Activated T-helper 2 cell treated with anti-CD3 and anti-CD28 coated beads, Interferon-gamma antibody, Interleukin-2, Interleukin-4, amounts not matched to agents 10 μg/mL and 5 μg/mL and 100 μg/mL, durations not matched to agents 14 hours and 24 hours and 36 hours (primary cell): Measurements from ENCODE around the gene COL18A1. TPM values are rescaled to one million over a fixed set of nuclear protein-coding genes. Genes with fewer than 3 reads are reported as not detected.

Experiments
- DNase-seq: peaks from one replicate; pipeline ENCODE4 v3.0.0; 2021; ENCODE audit warnings: low spot score
- H3K27ac Mint-ChIP-seq: one replicate; pipeline ENCODE4 v1.8.0; 2021; ENCODE audit warnings: mixed read lengths
- H3K27me3 Mint-ChIP-seq: one replicate; pipeline ENCODE4 v1.8.0; 2021; ENCODE audit warnings: low read depth, mixed read lengths
- H3K36me3 Mint-ChIP-seq: one replicate; pipeline ENCODE4 v1.8.0; 2021; ENCODE audit warnings: low read depth, mixed read lengths
- H3K4me1 Mint-ChIP-seq: one replicate; pipeline ENCODE4 v1.8.0; 2021; ENCODE audit warnings: low read depth, mixed read lengths
- H3K4me3 Mint-ChIP-seq: one replicate; pipeline ENCODE4 v1.8.0; 2021; ENCODE audit warnings: low read depth, mild to moderate bottlenecking, moderate library complexity, mixed read lengths
- H3K9me3 Mint-ChIP-seq: one replicate; pipeline ENCODE4 v1.8.0; 2021; ENCODE audit warnings: mixed read lengths
- intact Hi-C: fragments of 100-400 bp; cut with micrococcal nuclease; formaldehyde crosslinking; loops from one replicate; pipeline ENCODE4 v1.15.1; 2023
- total RNA-seq: library from RNA; stranded (reverse); gene quantifications from 2 replicates; pipeline ENCODE4 v1.2.3, GENCODE V29; 2022

Gene COL18A1
- total RNA-seq, 1 donor from 2014 or later, result 3.4 TPM

DNA sequence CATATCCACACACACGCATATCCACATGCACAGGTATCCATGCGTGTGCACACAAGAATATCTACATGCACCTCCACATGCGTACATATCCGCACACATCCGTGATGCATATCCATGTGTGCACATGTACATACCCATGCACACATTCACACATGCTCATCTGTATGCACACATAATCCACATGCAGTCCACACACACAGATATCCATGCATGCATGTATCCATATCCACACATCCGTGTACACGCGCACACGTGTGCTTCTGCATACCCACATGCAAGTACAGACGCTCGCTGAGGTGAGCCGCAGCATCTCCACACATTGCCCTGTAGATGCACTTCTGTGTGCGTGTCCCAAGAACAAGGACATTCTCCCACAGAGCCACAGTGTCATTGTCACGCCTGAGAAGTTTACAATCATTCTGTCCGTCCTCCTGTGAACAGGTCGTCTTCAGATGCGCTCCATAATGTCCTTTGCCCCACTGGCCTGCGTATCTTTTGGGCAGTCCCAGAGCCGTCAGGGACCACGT is 43.4 kb downstream of the COL18A1 start:
- no peaks in the 10 kb centered on the region for H3K36me3 Mint-ChIP-seq
- no peak overlapping the region for H3K4me3 Mint-ChIP-seq
- H3K4me1 Mint-ChIP-seq, result peaks cover 3% of the 10 kb centered on the region
- no peak for DNase-seq
- intact Hi-C loops, result no loop called here
- no peak overlapping the region for H3K27ac Mint-ChIP-seq
- peaks cover 7% of the 10 kb centered on the region for H3K9me3 Mint-ChIP-seq
- peaks cover 6% of the 10 kb centered on the region for H3K27me3 Mint-ChIP-seq

DNA sequence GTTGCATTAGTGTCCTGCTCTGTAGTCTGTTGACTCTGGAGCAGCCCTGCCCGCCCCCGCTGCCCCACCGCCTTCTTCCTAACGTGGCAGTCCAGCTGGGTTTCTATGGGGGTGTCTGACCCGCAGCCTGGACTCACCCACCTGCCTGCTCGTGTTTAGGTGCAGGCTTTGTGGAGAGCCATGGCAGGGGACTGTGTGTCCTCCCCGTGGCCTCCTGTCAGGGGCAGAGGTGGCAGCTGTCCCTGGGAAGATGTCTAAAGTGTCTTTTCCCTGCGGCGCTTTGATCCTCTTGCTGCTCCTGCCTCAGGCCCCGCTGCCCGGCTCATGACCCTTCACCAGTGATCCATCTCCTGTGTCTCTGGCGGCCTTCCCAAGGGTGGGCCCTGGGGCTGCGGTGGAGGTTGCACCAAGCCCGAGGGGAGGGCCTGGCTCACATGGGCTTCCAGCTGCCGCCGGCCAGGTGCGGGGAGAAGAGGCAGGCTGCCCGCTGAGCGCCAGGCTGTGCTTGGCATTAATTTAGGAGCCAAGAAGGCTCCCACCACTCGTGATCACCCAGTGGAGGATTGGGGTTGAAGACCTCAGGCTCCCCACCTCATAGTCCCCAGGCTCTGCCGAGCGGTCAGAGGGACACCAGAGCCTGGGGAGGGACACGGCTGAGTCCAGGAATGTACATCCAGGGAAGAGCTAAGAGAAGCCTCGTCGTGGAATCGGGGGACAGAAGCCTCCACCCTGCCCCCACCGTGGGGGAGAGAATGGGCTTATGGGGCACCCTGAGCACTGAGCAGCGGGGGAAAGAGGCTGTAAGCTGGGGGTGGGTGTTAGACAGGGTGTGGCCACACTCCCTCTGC is 44.1 kb downstream of the COL18A1 start:
- Mint-ChIP-seq H3K27ac (no peak overlapping the region), H3K36me3 (no peaks in the 10 kb centered on the region), H3K4me1 (peaks cover 3% of the 10 kb centered on the region), H3K9me3 (peaks cover 7% of the 10 kb centered on the region), H3K27me3 (peaks cover 6% of the 10 kb centered on the region), H3K4me3 (no peak overlapping the region)
- intact Hi-C loops, result no loop called here
- DNase-seq, result no peak

DNA sequence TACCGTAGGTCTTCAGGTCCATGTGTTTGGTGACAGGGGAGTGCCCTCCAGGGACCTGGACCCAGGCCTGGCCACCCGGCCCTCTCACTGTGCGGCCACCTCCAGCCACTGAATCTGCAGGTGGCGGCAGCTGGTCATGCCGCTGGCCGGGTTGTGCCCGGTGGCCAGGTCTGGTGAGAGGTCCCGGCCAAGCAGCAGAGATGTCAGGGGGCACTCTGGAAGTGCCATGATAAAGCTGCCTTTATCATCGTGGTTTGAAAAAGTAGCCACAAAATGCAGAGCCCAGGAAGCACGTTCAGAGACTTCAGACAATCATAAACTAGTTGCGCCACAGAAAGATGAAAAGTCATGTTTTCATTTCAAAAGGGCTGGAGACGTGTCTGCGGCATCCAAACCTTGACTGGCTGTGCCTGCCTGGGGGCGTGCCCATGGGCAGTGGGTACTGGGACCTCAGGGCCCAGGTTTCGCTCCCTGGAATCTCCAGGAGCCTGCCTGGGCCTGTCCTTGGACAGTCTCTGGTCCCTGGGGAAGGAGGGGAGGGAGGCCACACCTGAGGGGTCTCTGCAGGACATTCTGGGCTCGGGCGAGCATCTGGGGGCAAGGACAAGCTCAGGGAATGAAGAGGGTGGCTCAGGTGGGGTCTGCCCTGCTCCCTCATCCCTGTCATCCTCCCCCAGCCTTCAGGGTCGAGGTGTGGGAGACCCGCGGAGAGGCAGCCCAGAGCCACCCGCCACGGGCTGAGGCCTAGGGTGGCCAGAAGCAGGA is 44.9 kb downstream of the COL18A1 start:
- Mint-ChIP-seq H3K9me3 (peaks cover 7% of the 10 kb centered on the region), H3K36me3 (no peaks in the 10 kb centered on the region), H3K4me1 (peaks cover 3% of the 10 kb centered on the region), H3K27ac (no peak overlapping the region), H3K4me3 (no peak overlapping the region), H3K27me3 (peaks cover 6% of the 10 kb centered on the region)
- intact Hi-C loops, result no loop called here
- DNase-seq, result no peak

DNA sequence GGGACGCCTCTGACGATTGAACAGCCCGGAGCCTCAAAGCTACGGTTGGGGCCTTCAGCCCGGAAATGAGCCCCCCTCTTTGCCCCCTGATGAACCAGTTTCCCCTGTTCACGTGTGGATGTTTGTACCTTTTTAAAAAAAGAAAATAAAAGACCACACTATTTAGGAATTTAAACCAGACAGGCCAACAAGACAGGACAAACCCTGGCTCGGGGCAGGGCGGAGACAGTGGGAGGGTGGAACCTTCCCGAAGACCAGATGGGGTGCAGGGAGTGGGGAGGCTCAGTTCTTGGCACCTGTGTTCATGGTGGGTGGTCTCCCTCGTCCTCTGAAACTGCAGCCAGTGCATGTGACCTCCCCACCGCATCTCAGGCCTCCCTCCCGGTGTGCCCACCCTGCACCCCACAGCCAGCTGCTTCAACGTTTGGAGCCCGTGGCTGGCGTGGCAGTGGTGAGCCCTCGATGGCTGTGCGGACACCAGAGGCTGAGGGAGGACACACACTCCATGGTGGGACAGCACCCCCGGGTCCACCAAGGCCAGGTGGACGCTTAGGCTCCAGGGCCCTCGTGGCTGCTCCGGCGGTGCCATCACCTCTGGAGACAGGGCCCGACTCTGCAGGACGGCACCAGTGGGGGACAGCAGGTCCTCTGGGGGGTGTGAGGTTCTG is 45.6 kb downstream of the COL18A1 start:
- Mint-ChIP-seq H3K27me3 (peaks cover 4% of the 10 kb centered on the region), H3K36me3 (no peaks in the 10 kb centered on the region), H3K9me3 (peaks cover 7% of the 10 kb centered on the region), H3K27ac (no peak overlapping the region), H3K4me3 (no peak overlapping the region), H3K4me1 (peaks cover 1% of the 10 kb centered on the region)
- no peak for DNase-seq
- intact Hi-C loops, result no loop called here

DNA sequence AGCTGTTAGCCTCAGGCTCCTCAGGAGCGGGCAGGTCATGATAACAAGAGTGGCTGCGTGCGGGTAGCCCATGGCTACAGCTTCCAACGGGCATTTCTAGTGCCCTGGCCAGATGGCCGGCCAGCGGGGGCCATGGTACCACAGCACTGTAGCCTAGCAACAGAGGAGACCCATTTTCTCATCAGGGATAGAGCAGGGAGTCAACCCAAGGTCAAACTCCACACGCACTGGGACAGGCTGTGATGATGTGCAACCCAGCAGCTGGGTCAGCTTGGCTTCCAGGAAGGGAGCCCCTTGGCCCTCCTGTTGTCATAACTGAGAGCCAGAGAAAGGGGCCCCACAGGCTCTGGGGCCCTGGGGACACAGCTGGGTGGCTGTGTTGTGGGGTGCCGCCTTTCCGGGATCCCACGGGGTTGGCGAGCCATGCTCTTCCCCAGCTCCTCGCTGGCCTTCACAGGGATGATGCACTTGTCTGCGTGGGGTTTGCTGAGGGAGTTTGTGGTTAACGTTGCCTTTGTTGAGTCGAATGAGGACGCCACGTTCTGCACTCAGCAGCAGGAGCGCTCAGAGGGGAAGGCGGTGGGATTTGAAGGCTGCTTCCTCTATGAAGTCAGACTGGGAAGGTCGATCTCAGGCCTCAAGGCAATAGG is 46.3 kb downstream of the COL18A1 start:
- Mint-ChIP-seq H3K27ac (no peak overlapping the region), H3K36me3 (no peaks in the 10 kb centered on the region), H3K4me3 (no peak overlapping the region), H3K4me1 (no peaks in the 10 kb centered on the region), H3K9me3 (peaks cover 7% of the 10 kb centered on the region), H3K27me3 (peaks cover 2% of the 10 kb centered on the region)
- DNase-seq, result no peak
- intact Hi-C loops, result no loop called here

DNA sequence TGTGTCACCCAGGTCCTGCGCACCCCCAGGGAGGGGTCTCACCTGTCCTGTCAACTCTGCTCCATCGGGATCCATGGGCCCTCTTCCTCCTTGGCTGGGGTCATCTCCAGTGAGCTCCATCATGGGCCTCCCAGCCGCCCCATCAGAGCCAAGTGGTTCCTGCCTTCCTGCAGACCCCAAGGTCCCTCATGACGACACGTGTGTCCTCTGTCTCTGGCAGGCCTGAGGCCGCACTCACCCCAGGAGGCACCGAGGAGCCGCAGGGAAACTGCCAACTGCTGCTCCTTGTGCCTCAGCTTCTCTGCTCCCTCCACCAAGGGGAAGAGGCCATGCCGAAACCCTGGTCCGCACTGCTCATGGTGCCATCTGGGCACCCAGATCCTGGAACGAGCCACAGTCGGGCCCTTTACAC is 46.8 kb downstream of the COL18A1 start:
- Mint-ChIP-seq H3K4me3 (no peak overlapping the region), H3K27ac (no peak overlapping the region), H3K9me3 (peaks cover 7% of the 10 kb centered on the region), H3K27me3 (peaks cover 2% of the 10 kb centered on the region), H3K4me1 (no peaks in the 10 kb centered on the region), H3K36me3 (no peaks in the 10 kb centered on the region)
- intact Hi-C loops, result no loop called here
- no peak for DNase-seq

DNA sequence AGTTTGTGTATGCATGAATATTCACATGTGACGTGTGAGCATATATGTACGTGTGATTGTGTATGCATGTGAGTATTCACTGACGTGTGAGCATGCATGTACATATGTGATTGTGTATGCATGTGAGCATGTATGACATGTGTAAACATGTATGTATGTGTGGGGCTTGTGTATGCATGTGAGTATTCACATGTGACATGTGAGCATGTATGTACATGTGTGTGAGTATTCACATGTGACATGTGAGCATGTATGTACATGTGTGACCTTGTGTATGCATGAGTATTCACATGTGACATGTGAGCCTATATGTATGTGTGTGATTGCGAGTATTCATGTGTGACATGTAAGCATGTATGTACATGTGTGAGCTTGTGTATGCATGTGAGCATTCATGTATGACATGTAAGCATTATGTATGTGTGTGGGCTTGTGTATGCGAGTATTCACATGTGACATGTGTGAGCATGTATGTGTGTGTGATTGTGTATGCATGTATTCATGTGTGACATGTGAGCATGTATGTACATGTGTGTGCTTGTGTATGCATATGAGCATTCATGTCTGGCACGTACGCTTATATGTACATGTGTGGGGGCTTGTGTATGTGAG is 47.8 kb downstream of the COL18A1 start:
- no peaks in the 10 kb centered on the region for H3K4me1 Mint-ChIP-seq
- intact Hi-C loops, result no loop called here
- no peak overlapping the region for H3K27ac Mint-ChIP-seq
- no peaks in the 10 kb centered on the region for H3K36me3 Mint-ChIP-seq
- peaks cover 2% of the 10 kb centered on the region for H3K27me3 Mint-ChIP-seq
- DNase-seq, result no peak
- no peak overlapping the region for H3K4me3 Mint-ChIP-seq
- H3K9me3 Mint-ChIP-seq, result peaks cover 7% of the 10 kb centered on the region

DNA sequence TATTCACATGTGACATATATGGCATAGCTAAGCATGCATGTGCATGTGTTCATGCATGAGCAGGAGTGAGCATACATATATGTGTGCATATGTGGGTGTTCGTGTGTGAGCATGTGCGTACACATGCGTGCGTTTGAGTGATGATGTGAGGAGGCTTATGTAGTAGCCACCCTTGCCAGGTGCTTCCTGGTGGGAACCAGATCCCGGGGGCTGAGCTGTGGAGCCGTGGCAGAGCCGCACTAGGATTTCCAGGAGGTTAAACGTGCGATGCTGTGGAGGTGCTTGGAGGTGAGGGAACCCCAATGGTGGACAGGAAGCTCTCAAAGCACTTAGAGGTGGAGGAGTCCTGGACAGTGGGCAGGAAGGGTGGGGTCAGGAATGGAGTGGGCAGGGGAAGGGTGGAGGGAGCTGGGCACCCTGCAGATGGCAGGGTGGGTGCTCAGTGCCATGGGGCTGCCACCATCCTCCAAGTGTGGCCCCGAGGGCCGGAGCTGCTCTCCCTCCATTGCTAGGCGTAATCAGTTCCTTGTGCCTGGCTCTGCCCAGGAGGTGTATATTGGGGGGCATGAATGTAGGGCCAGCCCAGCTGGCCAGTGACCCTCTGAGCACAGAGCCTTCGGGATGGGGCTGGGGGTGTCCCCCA is 48.5 kb downstream of the COL18A1 start:
- intact Hi-C loops, result no loop called here
- Mint-ChIP-seq H3K4me1 (no peaks in the 10 kb centered on the region), H3K9me3 (peaks cover 7% of the 10 kb centered on the region), H3K27me3 (no peaks in the 10 kb centered on the region), H3K4me3 (no peak overlapping the region), H3K27ac (no peak overlapping the region), H3K36me3 (no peaks in the 10 kb centered on the region)
- no peak for DNase-seq

DNA sequence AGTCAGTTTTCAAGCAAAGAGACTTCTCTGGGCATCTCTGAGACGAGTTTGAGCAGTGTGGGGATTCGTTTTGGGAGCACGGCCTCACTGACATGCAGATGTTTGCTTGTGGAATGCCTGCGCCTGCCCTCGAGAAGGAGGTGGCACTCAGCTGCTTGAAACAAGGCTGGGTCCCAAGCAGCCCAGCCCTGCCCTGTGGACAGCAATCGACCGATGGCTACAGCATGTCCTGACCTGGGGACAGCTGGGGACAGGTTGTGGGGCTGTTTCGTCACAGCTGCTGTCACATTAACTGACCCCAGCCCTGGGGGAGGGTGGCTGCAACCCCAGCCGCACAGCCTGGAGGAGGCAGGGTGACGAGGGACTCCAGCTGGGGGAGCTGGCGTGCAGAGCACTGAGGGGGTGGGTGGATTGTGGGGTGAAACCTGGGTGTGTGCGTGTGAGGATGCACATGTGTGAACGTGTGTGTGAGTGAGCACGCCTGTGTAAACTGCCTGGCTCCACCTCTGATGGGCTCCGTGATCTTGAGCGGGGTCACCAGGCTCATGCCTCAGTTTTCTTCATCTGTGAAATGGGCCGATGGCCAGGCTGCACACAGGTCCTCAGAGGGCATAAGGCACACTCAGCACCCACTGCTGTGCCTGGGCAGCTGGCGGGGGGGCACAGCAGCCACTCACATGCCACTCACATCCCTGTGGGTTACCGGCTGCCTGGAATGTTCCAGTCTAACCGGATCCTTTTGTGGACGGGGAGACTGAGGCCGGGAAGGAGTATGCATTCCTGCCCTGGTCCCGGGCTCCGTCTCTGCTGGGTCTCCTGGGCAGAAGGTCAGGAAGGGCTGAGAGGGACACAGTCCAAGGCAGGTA is 49.3 kb downstream of the COL18A1 start:
- no peak overlapping the region for H3K27ac Mint-ChIP-seq
- no peak for DNase-seq
- H3K4me3 Mint-ChIP-seq, result no peak overlapping the region
- no peaks in the 10 kb centered on the region for H3K27me3 Mint-ChIP-seq
- intact Hi-C loops, result no loop called here
- H3K4me1 Mint-ChIP-seq, result no peaks in the 10 kb centered on the region
- no peaks in the 10 kb centered on the region for H3K36me3 Mint-ChIP-seq
- peaks cover 7% of the 10 kb centered on the region for H3K9me3 Mint-ChIP-seq

DNA sequence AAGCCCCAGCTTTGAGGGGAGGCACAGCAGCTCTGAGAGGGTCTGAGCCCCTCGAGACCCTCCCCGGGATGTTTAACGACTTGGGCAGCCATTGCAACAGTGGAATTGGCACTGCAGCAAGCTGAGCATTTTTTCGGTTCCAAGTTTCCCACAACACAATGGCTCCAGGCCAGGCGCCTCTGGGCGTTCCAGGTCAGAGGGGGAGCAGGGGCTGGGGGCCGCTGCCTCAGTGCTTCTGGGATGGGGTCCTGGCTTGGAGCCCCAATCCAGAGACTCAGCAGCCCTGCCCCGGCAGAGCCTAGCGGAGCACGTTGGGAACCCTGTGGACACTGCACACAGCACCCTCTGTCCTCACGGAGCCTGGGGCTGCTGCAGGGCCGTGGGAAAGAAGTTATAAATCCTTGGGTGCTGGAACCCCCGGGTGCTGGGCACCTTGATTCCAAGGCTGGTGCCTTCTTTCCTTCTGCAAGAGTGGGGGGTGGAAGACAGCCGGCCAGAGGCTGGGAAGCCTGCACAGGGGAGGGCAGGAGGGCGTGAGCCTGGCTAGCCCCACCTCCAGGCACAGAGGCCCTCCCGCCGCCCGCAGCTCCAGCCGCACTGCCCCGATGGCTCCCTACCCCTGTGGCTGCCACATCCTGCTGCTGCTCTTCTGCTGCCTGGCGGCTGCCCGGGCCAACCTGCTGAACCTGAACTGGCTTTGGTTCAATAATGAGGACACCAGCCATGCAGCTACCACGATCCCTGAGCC is 50.1 kb downstream of the COL18A1 start:
- intact Hi-C loops, result no loop called here
- peaks cover 7% of the 10 kb centered on the region for H3K9me3 Mint-ChIP-seq
- DNase-seq, result no peak
- H3K4me1 Mint-ChIP-seq, result no peaks in the 10 kb centered on the region
- no peaks in the 10 kb centered on the region for H3K36me3 Mint-ChIP-seq
- H3K27ac Mint-ChIP-seq, result no peak overlapping the region
- H3K4me3 Mint-ChIP-seq, result no peak overlapping the region
- no peaks in the 10 kb centered on the region for H3K27me3 Mint-ChIP-seq
